Activated CD8-positive, alpha-beta memory T cell treated with anti-CD3 and anti-CD28 coated beads for 36 hours (primary cell): ENCODE measurements around the gene HOXB4. TPM values are rescaled to one million over a fixed set of nuclear protein-coding genes. Genes with fewer than 3 reads are reported as not detected.

ENCODE experiments used
- CTCF ChIA-PET: fragments of 350-600 bp; sonication (Branson Sonifier 250); formaldehyde crosslinking; loops from one replicate; lab custom pipeline; 2021; ENCODE audit warnings: antibody characterized with exemption; lab: Charles Lee
- POLR2A ChIA-PET: fragments of 350-600 bp; sonication (Branson Sonifier 250); formaldehyde crosslinking; loops from one replicate; lab custom pipeline; 2021; ENCODE audit warnings: antibody characterized with exemption; lab: Charles Lee
- total RNA-seq, 2 experiments: library from RNA; stranded (reverse); gene quantifications; one replicate each; pipeline ENCODE4 v1.2.3, GENCODE V29; 2021

The HOXB4 gene
- total RNA-seq, 2 experiments from 2014 or later: 3.3 to 3.8 TPM

GRCh38 chr17:48594538-48595277 lies 16.6 kb upstream of the HOXB4 start:
- ChIA-PET POLR2A (no interaction called here), CTCF (interaction anchor here (1.1 to 3.2 kb wide), 11 partner anchors 11 to 568 kb away, joined by 3 to 24 read pairs (median 5); no protein-coding TSS in a partner anchor)

GRCh38 chr17:48593840-48594537 lies 15.8 kb upstream of the HOXB4 start:
- ChIA-PET POLR2A (no interaction called here), CTCF (interaction anchor here (0.8 to 3.2 kb wide), 21 partner anchors 10 to 569 kb away, joined by 3 to 24 read pairs (median 5); no protein-coding TSS in a partner anchor)

- ChIA-PET POLR2A (interaction anchor here (0.6 kb wide), 1 partner anchor 32 kb away, joined by 4 read pairs; no protein-coding TSS in a partner anchor), CTCF (interaction anchor here (0.5 to 3.2 kb wide), 36 partner anchors 10 to 568 kb away, joined by 3 to 24 read pairs (median 4); partner anchors contain the start of genes HOXB8 and HOXB9)
Observed at GRCh38 chr17:48593126-48593829, 15.1 kb upstream of the HOXB4 start, which contains the start of gene HOXB5. HOXB5 (minus strand) TSS chr17:48593779; CDS start chr17:48593682, 97 bp downstream.

- POLR2A ChIA-PET: interaction anchor here (0.6 kb wide), 1 partner anchor 33 kb away, joined by 4 read pairs; no protein-coding TSS in a partner anchor
Observed at GRCh38 chr17:48592577-48592976, 14.4 kb upstream of the HOXB4 start.

GRCh38 chr17:48592057-48592514 lies 13.9 kb upstream of the HOXB4 start:
- ChIA-PET POLR2A (no interaction called here), CTCF (interaction anchor here (1.1 to 3.1 kb wide), 9 partner anchors 8 to 332 kb away, joined by 3 to 24 read pairs (median 7); partner anchors contain the start of gene HOXB9)

More at GRCh38 chr17:48592577-48592976, 14.4 kb upstream of the HOXB4 start:
- CTCF ChIA-PET: interaction anchor here (0.6 to 3.2 kb wide), 23 partner anchors 9 to 567 kb away, joined by 3 to 24 read pairs (median 4); partner anchors contain the start of genes HOXB8 and HOXB9

- CTCF ChIA-PET: interaction anchor here (0.6 to 3.1 kb wide), 4 partner anchors 27 to 240 kb away, joined by 3 to 24 read pairs (median 4); no protein-coding TSS in a partner anchor
- POLR2A ChIA-PET: interaction anchor here (1.1 kb wide), 1 partner anchor 14 kb away, joined by 4 read pairs; no protein-coding TSS in a partner anchor
Observed at GRCh38 chr17:48591255-48592056, 13.3 kb upstream of the HOXB4 start.

- POLR2A ChIA-PET: interaction anchor here (1.1 kb wide), 1 partner anchor 13 kb away, joined by 4 read pairs; no protein-coding TSS in a partner anchor
- CTCF ChIA-PET: interaction anchor here (0.7 to 1.5 kb wide), 3 partner anchors 8 to 239 kb away, joined by 4 to 5 read pairs (median 5); no protein-coding TSS in a partner anchor
Observed at GRCh38 chr17:48590607-48591161, 12.5 kb upstream of the HOXB4 start.

- POLR2A ChIA-PET: no interaction called here
Observed at GRCh38 chr17:48589831-48590606, 11.9 kb upstream of the HOXB4 start, which contains the start of gene HOXB3. HOXB3 (minus strand) TSS chr17:48590241; CDS start chr17:48552474, 37,767 bp downstream.

GRCh38 chr17:48589060-48589830 lies 11.1 kb upstream of the HOXB4 start:
- POLR2A ChIA-PET: no interaction called here

More at GRCh38 chr17:48589831-48590606, 11.9 kb upstream of the HOXB4 start, which contains the start of gene HOXB3:
- CTCF ChIA-PET: interaction anchor here (0.7 to 1.5 kb wide), 4 partner anchors 8 to 238 kb away, joined by 3 to 5 read pairs (median 4); no protein-coding TSS in a partner anchor

GRCh38 chr17:48588528-48588927 lies 10.4 kb upstream of the HOXB4 start:
- ChIA-PET CTCF (interaction anchor here (0.6 to 2.7 kb wide), 5 partner anchors 9 to 424 kb away, joined by 3 to 9 read pairs (median 4); no protein-coding TSS in a partner anchor), POLR2A (no interaction called here)

More at GRCh38 chr17:48589060-48589830, 11.1 kb upstream of the HOXB4 start:
- CTCF ChIA-PET: interaction anchor here (0.7 to 1.5 kb wide), 3 partner anchors 9 to 238 kb away, joined by 3 to 5 read pairs (median 3); no protein-coding TSS in a partner anchor

GRCh38 chr17:48588074-48588415 lies 9.9 kb upstream of the HOXB4 start:
- ChIA-PET CTCF (interaction anchor here (0.6 to 2.7 kb wide), 8 partner anchors 8 to 423 kb away, joined by 3 to 9 read pairs (median 4); no protein-coding TSS in a partner anchor), POLR2A (interaction anchor here (0.5 kb wide), 1 partner anchor 279 kb away, joined by 3 read pairs; no protein-coding TSS in a partner anchor)

- POLR2A ChIA-PET: interaction anchor here (0.5 kb wide), 1 partner anchor 278 kb away, joined by 3 read pairs; no protein-coding TSS in a partner anchor
- CTCF ChIA-PET: interaction anchor here (0.6 to 2.7 kb wide), 7 partner anchors 31 to 423 kb away, joined by 3 to 9 read pairs (median 5); no protein-coding TSS in a partner anchor
Observed at GRCh38 chr17:48587276-48588073, 9.3 kb upstream of the HOXB4 start.

- POLR2A ChIA-PET: no interaction called here
- CTCF ChIA-PET: interaction anchor here (1.7 to 2.7 kb wide), 3 partner anchors 32 to 251 kb away, joined by 6 to 9 read pairs (median 9); no protein-coding TSS in a partner anchor
Observed at GRCh38 chr17:48586355-48587258, 8.5 kb upstream of the HOXB4 start.
